AG04449 (cell line): ENCODE results near the gene ANKS1B.

Experiments used
- CTCF ChIA-PET: fragments of 350-600 bp; formaldehyde crosslinking; extraction: SDS; loops from one replicate; lab custom pipeline; 2021; ENCODE audit warnings: antibody characterized with exemption; lab: Yijun Ruan, JAX
- POLR2A ChIA-PET: fragments of 400-600, 350-600 bp; formaldehyde crosslinking; extraction: SDS; loops from one replicate; lab custom pipeline; 2020; ENCODE audit warnings: antibody characterized with exemption, inconsistent platforms; lab: Yijun Ruan, JAX
- DNase-seq: peaks from one replicate; pipeline ENCODE4 v3.0.0-alpha.2; 2010; ENCODE audit warnings: low read depth, low spot score
- H3K4me3 ChIP-seq: 2 replicates; pipeline ENCODE4 v1.5.1; 2011; ENCODE audit warnings: low read depth, mild to moderate bottlenecking, control low read depth, low read length
- CTCF ChIP-seq: IDR thresholded peaks from one replicate; pipeline ENCODE4 v1.5.1; 2011; ENCODE audit warnings: mild to moderate bottlenecking, moderate library complexity, low read length, control low read depth, inconsistent platforms; ENCODE audit not compliant: insufficient read depth; ENCODE audit errors: missing control alignments

ANKS1B gene

DNA sequence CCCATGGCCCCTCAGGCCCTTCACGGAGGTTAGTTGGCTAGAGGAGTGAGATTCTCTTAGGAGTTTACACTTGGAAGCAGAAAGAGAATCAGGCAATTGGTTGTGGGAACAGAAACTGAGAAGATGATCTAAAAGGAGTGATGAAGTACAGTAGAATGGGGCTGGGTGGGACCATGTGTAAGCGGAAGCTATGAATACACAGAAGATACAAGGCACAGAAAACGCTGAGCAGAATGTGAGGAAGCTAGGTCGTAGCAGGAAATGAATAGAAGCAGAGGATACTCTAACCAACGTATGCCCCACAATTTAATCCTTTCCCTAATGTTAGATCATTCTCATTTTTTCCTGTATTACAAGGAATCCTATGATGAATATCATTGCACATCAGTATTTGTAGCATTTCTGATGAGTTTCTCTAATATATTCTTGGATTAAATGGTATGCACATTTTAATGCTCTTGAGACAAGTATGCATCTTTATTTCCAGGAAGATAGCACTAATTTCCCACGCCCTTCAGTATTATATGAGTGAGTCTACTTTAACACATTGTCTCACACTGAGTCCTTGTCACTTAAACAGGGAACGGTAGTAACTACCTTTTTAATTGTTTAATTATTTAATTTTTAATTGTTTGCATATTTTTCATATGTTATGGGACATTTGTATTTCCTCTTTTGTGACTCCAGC lies 1066.4 kb downstream of the ANKS1B start:
- CTCF ChIA-PET = no interaction called here
- POLR2A ChIA-PET = no interaction called here
- H3K4me3 ChIP-seq = no peak overlapping the region
- no peak for TF ChIP-seq CTCF
- no peak for DNase-seq

GRCh38 chr12:98916106-98916505 lies 1068.6 kb downstream of the ANKS1B start:
- no peak for TF ChIP-seq CTCF
- no peak overlapping the region for H3K4me3 ChIP-seq
- ChIA-PET POLR2A (no interaction called here), CTCF (no interaction called here)
- no peak for DNase-seq

DNA sequence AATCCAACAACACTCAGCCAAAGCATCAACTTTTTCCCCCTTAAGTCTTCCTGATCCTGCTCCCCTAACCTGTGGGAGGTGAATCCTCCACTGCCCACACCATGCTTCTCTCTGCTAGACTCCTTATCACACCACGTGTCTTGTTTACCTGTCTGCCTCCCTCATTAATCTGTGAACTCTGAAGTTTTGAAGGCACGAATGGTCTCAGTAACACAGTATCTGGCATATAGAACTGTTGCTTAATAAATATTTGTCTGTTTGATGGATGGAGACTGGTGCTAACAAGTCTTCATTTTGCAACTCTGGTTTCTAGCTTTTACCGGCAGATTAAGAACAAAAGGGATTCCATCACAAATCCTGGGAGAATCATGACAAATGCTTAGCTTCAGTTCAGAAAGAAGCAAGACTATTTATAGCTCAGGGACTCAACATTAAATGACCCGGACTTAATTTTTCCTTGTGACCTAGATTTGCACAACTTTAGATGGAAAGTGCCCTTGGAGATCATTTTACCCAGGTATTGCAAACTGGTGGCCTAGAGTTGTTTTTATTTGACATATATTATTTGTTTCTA lies 1072.2 kb downstream of the ANKS1B start:
- CTCF ChIA-PET = no interaction called here

DNA sequence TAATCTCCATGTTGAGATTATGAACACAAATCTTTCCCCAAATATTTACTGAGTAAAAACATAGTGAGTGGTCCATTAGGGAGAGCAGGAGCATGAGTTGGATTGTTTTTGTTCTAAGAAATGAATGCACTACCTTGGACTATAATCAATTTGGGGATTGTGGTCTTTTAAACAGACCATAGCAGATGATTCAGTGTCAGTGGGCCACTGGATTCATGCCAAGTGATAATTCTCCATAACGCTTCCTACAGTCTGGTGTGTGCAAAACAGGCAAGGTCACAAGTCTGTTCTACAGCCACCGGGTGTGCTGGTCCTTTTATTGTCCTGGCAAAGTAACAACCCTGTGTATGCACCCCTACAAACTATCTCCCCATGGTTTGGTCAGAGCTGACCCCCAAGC lies 1073.3 kb downstream of the ANKS1B start:
- no peak for DNase-seq
- no peak overlapping the region for H3K4me3 ChIP-seq
- ChIA-PET POLR2A (no interaction called here), CTCF (no interaction called here)
- TF ChIP-seq CTCF = no peak

More for the DNA sequence above, 1072.2 kb downstream of the ANKS1B start:
- no peak for TF ChIP-seq CTCF
- DNase-seq = no peak
- POLR2A ChIA-PET = no interaction called here
- H3K4me3 ChIP-seq = no peak overlapping the region

GRCh38 chr12:98909746-98910145 lies 1075.0 kb downstream of the ANKS1B start:
- no peak for DNase-seq
- ChIA-PET CTCF (no interaction called here), POLR2A (no interaction called here)
- TF ChIP-seq CTCF = no peak
- no peak overlapping the region for H3K4me3 ChIP-seq

DNA sequence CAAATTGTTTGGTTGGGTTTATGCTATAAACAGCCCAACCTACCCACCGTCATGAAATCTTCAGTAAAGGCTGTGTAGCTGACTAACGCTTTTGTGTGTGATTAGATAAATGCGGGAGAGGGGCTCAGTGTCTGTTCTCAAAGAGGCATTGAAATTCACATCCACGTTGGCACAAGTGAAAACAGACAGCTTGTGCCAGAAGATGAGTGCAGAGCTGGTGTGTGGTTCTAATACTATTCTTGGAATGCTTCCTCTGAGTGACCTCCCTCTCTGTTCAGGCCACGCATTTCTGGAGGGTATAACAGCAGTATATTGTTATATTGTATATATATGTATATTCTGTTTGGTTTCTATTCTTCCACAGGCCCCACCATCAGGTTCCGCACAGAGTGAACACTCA lies 1075.9 kb downstream of the ANKS1B start:
- POLR2A ChIA-PET = no interaction called here
- no peak for DNase-seq
- CTCF ChIA-PET = no interaction called here
- H3K4me3 ChIP-seq = no peak overlapping the region
- TF ChIP-seq CTCF = no peak
